Smooth muscle cell of bladder (primary cell): ENCODE measurements around the gene XPO4. TPM values are rescaled to one million over a fixed set of nuclear protein-coding genes. Genes with fewer than 3 reads are reported as not detected.

Source experiments
- total RNA-seq: library from RNA; depleted of rRNA; stranded (reverse); fragments of >200 nt; gene quantifications from 2 replicates; pipeline ENCODE4 v1.2.3, GENCODE V29; 2014

Gene XPO4
- total RNA-seq, result 12.7 and 13.7 TPM in 2 replicates

GRCh38 chr13:20902438-20903163 is at the start of gene XPO4:
TSS of gene XPO4 (minus strand) at chr13:20902746. CDS start at chr13:20902738, 8 bp downstream.

DNA sequence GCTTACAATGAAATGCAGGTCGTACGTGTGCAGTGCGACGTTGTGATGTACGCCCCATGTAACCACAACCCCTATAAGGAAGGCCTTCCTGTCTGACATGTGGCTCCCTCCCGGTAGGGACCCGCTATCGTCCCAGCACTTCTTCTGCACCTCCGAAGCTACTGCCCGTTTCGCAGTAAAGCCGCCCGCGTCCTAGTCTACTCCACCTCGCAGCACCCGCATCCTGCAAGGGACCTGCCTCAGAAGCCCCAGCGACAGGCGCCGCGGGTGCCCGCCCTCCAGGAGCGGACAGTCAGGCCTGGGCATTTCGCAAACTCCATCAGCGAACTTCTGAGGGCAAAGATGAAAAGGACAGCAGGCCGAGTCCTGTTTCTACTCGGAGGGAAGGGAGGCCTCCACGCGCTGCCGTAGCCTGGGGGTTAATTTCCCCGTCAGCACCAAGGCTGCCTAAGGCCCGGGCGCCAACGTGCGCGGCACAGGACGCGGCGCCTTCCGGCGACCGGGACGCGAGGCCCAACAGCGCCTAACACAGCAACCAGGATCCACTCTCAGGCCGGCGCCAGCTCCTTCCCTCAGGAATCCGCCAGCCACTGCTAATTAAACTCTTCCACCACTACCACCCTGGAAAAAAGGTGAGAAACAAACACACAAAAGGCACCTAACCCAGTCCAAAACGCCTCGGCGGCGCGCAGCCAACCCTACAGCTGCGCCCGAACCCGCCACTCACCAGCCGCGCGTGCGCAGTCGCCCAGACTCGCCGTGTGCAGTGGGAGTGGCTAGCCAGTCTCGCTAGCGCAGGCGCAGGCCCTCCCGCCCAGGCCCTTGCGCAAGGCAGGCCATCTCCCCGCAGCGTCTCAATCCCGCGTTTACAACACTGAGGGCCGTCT is 129.1 kb downstream of the XPO4 start, which contains the start of gene EEF1AKMT1:
EEF1AKMT1 (minus strand) TSS at position 768 of the 887 bp plus-strand sequence. CDS start 16,363 bp downstream, outside the sequence.

Other genes with a start within 250 kb of the XPO4 start
- gene IL17D, start 199.0 kb downstream of the XPO4 start, total RNA-seq, result 1.3 and 2.6 TPM in 2 replicates
- gene EEF1AKMT1, start 128.8 kb downstream of the XPO4 start, total RNA-seq, result 7.7 and 8.1 TPM in 2 replicates
- gene LATS2, start 158.8 kb upstream of the XPO4 start, total RNA-seq, result 13.5 and 13.8 TPM in 2 replicates
- 42.8 and 57.9 TPM in 2 replicates for gene SAP18, start 237.4 kb upstream of the XPO4 start, total RNA-seq